Endothelial cell of umbilical vein (primary cell): ENCODE data around the gene OPCML. TPM values are rescaled to one million over a fixed set of nuclear protein-coding genes. Genes with fewer than 3 reads are reported as not detected.

Source experiments
- BruUV-seq: library from RNA; stranded (reverse); fragments of 400-500 nt; replicated peaks from 2 replicates; lab custom pipeline; 2021; lab: Mats Ljungman, UMichigan
- CTCF ChIA-PET: fragments of 300-600, 350-600 bp; sonication (Branson Sonifier 250); formaldehyde crosslinking; loops from one replicate; lab custom pipeline; 2021; ENCODE audit warnings: antibody characterized with exemption, inconsistent platforms; lab: Charles Lee
- POLR2A ChIA-PET: fragments of 300-600, 350-600 bp; sonication (Branson Sonifier 250); formaldehyde crosslinking; loops from one replicate; lab custom pipeline; 2021; ENCODE audit warnings: antibody characterized with exemption, inconsistent platforms; lab: Charles Lee
- DNase-seq: peaks from one replicate; pipeline ENCODE4 v3.0.0-alpha.2; 2011; ENCODE audit warnings: low read depth, low spot score
- FAIRE-seq: peaks from 2 replicates; lab custom pipeline; 2011; peaks lifted over from hg19 to GRCh38; lab: Jason Lieb, UNC
- H2AFZ ChIP-seq: 2 replicates; pipeline ENCODE4 v1.6.0; 2012; ENCODE audit warnings: low read depth, low read length, control low read depth, inconsistent platforms
- H3K27ac ChIP-seq: 2 replicates; pipeline ENCODE4 v1.5.1; 2011; ENCODE audit warnings: low read depth, mild to moderate bottlenecking, control low read depth, low read length, moderate library complexity; ENCODE audit not compliant: insufficient read depth
- H3K27me3 ChIP-seq, 2 experiments: 2 replicates each; pipeline versions ENCODE4 v1.6.0 to v1.6.1; 2011; ENCODE audit warnings: low read length in 2 of 2, mixed read lengths in 1 of 2; ENCODE audit not compliant: control insufficient read depth in 2 of 2, insufficient read depth in 2 of 2
- H3K36me3 ChIP-seq, 2 experiments: 2 replicates in 1 of 2; 3 replicates in 1 of 2; pipeline ENCODE4 v1.5.1; 2011; ENCODE audit warnings: low read length in 2 of 2, mild to moderate bottlenecking in 1 of 2, moderate library complexity in 1 of 2; ENCODE audit not compliant: control insufficient read depth in 2 of 2, insufficient read depth in 2 of 2; ENCODE audit errors: extremely low read depth in 1 of 2
- H3K4me1 ChIP-seq: 3 replicates; pipeline ENCODE4 v1.5.1; 2011; ENCODE audit warnings: mild to moderate bottlenecking, low read length; ENCODE audit not compliant: control insufficient read depth, insufficient read depth; ENCODE audit errors: extremely low read depth
- H3K4me2 ChIP-seq: 2 replicates; pipeline ENCODE4 v1.6.1; 2011; ENCODE audit warnings: low read length, control low read depth, mixed read lengths; ENCODE audit not compliant: insufficient read depth
- H3K4me3 ChIP-seq, 3 experiments: fragments of 200-600 bp in 1 of 3; sonication (generic), shearing (Covaris generic) in 1 of 3; replicated peaks in 1 of 3; 2 replicates each; pipeline ENCODE4 v1.5.1; 2011 to 2016; ENCODE audit warnings: control low read depth in 3 of 3, low read length in 3 of 3, mild to moderate bottlenecking in 2 of 3, inconsistent platforms in 1 of 3, low read depth in 1 of 3, moderate library complexity in 1 of 3; ENCODE audit not compliant: insufficient read depth in 1 of 3
- H3K79me2 ChIP-seq: 2 replicates; pipeline ENCODE4 v1.6.0; 2012; ENCODE audit warnings: low read length, inconsistent platforms; ENCODE audit not compliant: control insufficient read depth, insufficient read depth
- H3K9ac ChIP-seq: replicated peaks from 2 replicates; pipeline ENCODE3; 2011; ENCODE audit warnings: low read length, control low read depth; ENCODE audit not compliant: insufficient read depth; ENCODE audit errors: extremely low read depth
- H3K9me1 ChIP-seq: replicated peaks from 3 replicates; pipeline ENCODE4 v1.6.0; 2011; ENCODE audit warnings: mild to moderate bottlenecking, low read length; ENCODE audit not compliant: control insufficient read depth, insufficient read depth; ENCODE audit errors: extremely low read depth
- H3K9me3 ChIP-seq: replicated peaks from 2 replicates; pipeline ENCODE4 v1.5.1; 2012; ENCODE audit warnings: low read length, inconsistent platforms; ENCODE audit not compliant: control insufficient read depth, insufficient read depth
- H4K20me1 ChIP-seq: replicated peaks from 2 replicates; pipeline ENCODE3; 2011; ENCODE audit warnings: mild to moderate bottlenecking, low read length; ENCODE audit not compliant: control insufficient read depth, insufficient read depth; ENCODE audit errors: extremely low read depth
- CTCF ChIP-seq, 2 donors: IDR thresholded peaks; 1 replicate in 1 of 2; 2 replicates in 1 of 2; pipeline ENCODE4 v1.5.1; 2011; ENCODE audit warnings: low read length in 2 of 2, mild to moderate bottlenecking in 2 of 2, moderate library complexity in 2 of 2, control low read depth in 1 of 2, inconsistent platforms in 1 of 2, low read depth in 1 of 2; ENCODE audit not compliant: insufficient read depth in 1 of 2; ENCODE audit errors: extremely low read depth in 1 of 2
- EZH2 ChIP-seq: IDR thresholded peaks from 2 replicates; pipeline ENCODE4 v1.6.1; 2012; ENCODE audit warnings: borderline replicate concordance, low read depth, mild to moderate bottlenecking, moderate library complexity, low read length, inconsistent platforms; ENCODE audit not compliant: severe bottlenecking
- FOS ChIP-seq: IDR thresholded peaks from 2 replicates; pipeline ENCODE4 v1.6.1; 2011; ENCODE audit warnings: mild to moderate bottlenecking, low read length, moderate library complexity, borderline replicate concordance; ENCODE audit not compliant: insufficient read depth
- GATA2 ChIP-seq: IDR thresholded peaks from 2 replicates; pipeline ENCODE4 v1.7.0; 2011; ENCODE audit warnings: low read depth, mild to moderate bottlenecking, moderate library complexity, mixed read lengths, low read length; ENCODE audit not compliant: insufficient read length, insufficient read depth
- JUN ChIP-seq: IDR thresholded peaks from 2 replicates; pipeline ENCODE4 v1.6.1; 2011; ENCODE audit warnings: borderline replicate concordance, low read depth; ENCODE audit not compliant: insufficient read length, insufficient read depth
- MAX ChIP-seq: IDR thresholded peaks from 2 replicates; pipeline ENCODE4 v1.6.1; 2011; ENCODE audit not compliant: insufficient read depth, insufficient read length
- POLR2A ChIP-seq: IDR thresholded peaks from 2 replicates; pipeline ENCODE4 v1.6.1; 2012; ENCODE audit warnings: low read depth, mild to moderate bottlenecking, control low read depth, low read length
- dilution Hi-C: fragments of 300-500 bp; cut with MboI; formaldehyde crosslinking; loops from one replicate; pipeline ENCODE4 v1.15.0; 2019; ENCODE audit warnings: low sequenced_read_pairs; ENCODE audit not compliant: extremely low pct_ligation_motif_present
- intact Hi-C: fragments of 100-400 bp; cut with micrococcal nuclease; formaldehyde crosslinking; loops from one replicate; pipeline ENCODE4 v1.10.0; 2022
- polyA plus RNA-seq, 4 experiments: library from polyadenylated mRNA; depleted of rRNA in 3 of 4; stranded (reverse) in 3 of 4; unstranded in 1 of 4; fragments of >200 nt; gene quantifications; 2 replicates each; pipeline versions ENCODE4 v1.2.1 to v1.2.3, GENCODE V29; 2011 to 2012; ENCODE audit warnings: missing spikeins in 1 of 4
- total RNA-seq: library from RNA; stranded (reverse); gene quantifications from 2 replicates; pipeline ENCODE4 v1.2.3, GENCODE V29; 2021

Gene OPCML
- total and polyA plus RNA-seq, 2 donors (not counting 3 experiments of a cell fraction or from before 2014, with no cell fraction given) = not detected

DNA sequence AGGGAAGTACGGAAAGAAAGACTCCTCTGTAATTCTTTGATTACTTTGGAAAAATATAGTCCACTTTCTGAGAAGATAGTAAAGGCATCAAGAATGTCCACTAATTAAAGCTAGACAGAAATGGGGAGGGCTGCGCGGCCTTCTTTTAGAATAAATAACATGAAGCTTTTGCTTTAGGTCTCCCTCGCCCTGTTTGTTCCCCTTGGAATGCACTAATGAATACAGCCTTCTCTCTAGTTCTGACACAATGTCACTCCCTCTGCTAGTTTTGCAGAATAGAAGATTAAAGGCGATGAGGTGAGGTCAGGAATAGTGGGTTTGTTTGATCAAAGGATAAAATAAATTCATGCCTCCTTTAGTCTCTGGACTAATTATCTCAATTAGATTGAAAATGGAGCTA lies 543.9 kb downstream of the OPCML start:
- DNase-seq (no peak), FAIRE-seq (no peak)
- no peaks in the 10 kb centered on the region for H3K4me1 ChIP-seq
- H2AFZ ChIP-seq = no peak overlapping the region
- no peak overlapping the region for H3K4me2 ChIP-seq
- H3K9me3 ChIP-seq = peaks cover 2% of the 10 kb centered on the region
- H3K4me3 ChIP-seq = no peak overlapping the region
- no peak for TF ChIP-seq POLR2A
- TF ChIP-seq JUN = no peak
- TF ChIP-seq FOS = no peak
- no peak for TF ChIP-seq EZH2
- TF ChIP-seq CTCF (IDR thresholded peaks at IDR 0.05; ENCODE audit: extremely low read depth in 1 of 2, insufficient read depth in 1 of 2, low read depth in 1 of 2, low read length in 2 of 2) = no peak
- TF ChIP-seq MAX = no peak
- no peak for TF ChIP-seq GATA2
- no peak overlapping the region for H3K27ac ChIP-seq
- H3K36me3 ChIP-seq = no peaks in the 10 kb centered on the region
- intact Hi-C loops = no loop called here
- no peak overlapping the region for H3K9ac ChIP-seq
- BruUV-seq = no TSS peak
- ChIA-PET CTCF (no interaction called here), POLR2A (no interaction called here)
- no peaks in the 10 kb centered on the region for H3K9me1 ChIP-seq
- dilution Hi-C loops = no loop called here
- H4K20me1 ChIP-seq = no peaks in the 10 kb centered on the region
- no peaks in the 10 kb centered on the region for H3K79me2 ChIP-seq
- no peaks in the 10 kb centered on the region for H3K27me3 ChIP-seq
